HEK293 (cell line): ENCODE measurements around the gene PDZRN3.

Experiments
- CTCF ChIA-PET: fragments of 350-600 bp; formaldehyde crosslinking; extraction: SDS; loops from one replicate; lab custom pipeline; 2021; ENCODE audit warnings: antibody characterized with exemption; lab: Yijun Ruan, JAX
- POLR2A ChIA-PET: fragments of 300-600 bp; formaldehyde crosslinking; extraction: SDS; loops from one replicate; lab custom pipeline; 2020; ENCODE audit warnings: antibody characterized with exemption, inconsistent platforms; lab: Yijun Ruan, JAX
- H3K27ac ChIP-seq: fragments of 200-500 bp; sonication (Bioruptor generic); 2 replicates; pipeline ENCODE4 v1.5.1; 2014; ENCODE audit warnings: low read depth, low read length, control low read depth, inconsistent platforms; ENCODE audit errors: extremely low read depth
- H3K36me3 ChIP-seq, 2 experiments: fragments of 200-500 bp in 1 of 2; sonication (Bioruptor generic) in 1 of 2; 1 replicate in 1 of 2; 2 replicates in 1 of 2; pipeline ENCODE4 v1.5.1; 2014 to 2017; ENCODE audit warnings: inconsistent platforms in 2 of 2, low read length in 2 of 2; ENCODE audit not compliant: control insufficient read depth in 2 of 2, insufficient read depth in 1 of 2
- H3K4me1 ChIP-seq: fragments of 200-500 bp; sonication (Bioruptor generic); 2 replicates; pipeline ENCODE4 v1.5.1; 2014; ENCODE audit warnings: mild to moderate bottlenecking, low read length, inconsistent platforms; ENCODE audit not compliant: control insufficient read depth, insufficient read depth
- H3K4me3 ChIP-seq: 2 replicates; pipeline ENCODE4 v1.5.1; 2011; ENCODE audit warnings: low read depth, mild to moderate bottlenecking, control low read depth, low read length, moderate library complexity
- H3K9me3 ChIP-seq: fragments of 200-500 bp; sonication (Bioruptor generic); 2 replicates; pipeline ENCODE4 v1.5.1; 2014; ENCODE audit warnings: low read depth, low read length, inconsistent platforms; ENCODE audit not compliant: control insufficient read depth, insufficient read depth
- BCL11A ChIP-seq: fragments of 450-650 bp; formaldehyde crosslinking; IDR thresholded peaks from 2 replicates; pipeline ENCODE4 v1.5.1; 2016; ENCODE audit warnings: low read depth, missing biosample characterization, missing genetic modification characterization
- EGR2 ChIP-seq: fragments of 450-650 bp; formaldehyde crosslinking; IDR thresholded peaks from 2 replicates; pipeline ENCODE4 v1.5.1; 2016; ENCODE audit warnings: low read depth, missing biosample characterization, missing genetic modification characterization
- SP2 ChIP-seq: fragments of 450-650 bp; formaldehyde crosslinking; IDR thresholded peaks from 2 replicates; pipeline ENCODE4 v1.5.1; 2016; ENCODE audit warnings: missing biosample characterization, missing genetic modification characterization
- TRIM28 ChIP-seq: IDR thresholded peaks from 2 replicates; pipeline ENCODE4 v1.6.1; 2011; ENCODE audit warnings: low read length, control low read depth, borderline replicate concordance
- ZBTB21 ChIP-seq: fragments of 450-650 bp; formaldehyde crosslinking; IDR thresholded peaks from 2 replicates; pipeline ENCODE4 v1.5.1; 2017; ENCODE audit warnings: missing biosample characterization, missing genetic modification characterization
- ZFP37 ChIP-seq: fragments of 450-650 bp; formaldehyde crosslinking; IDR thresholded peaks from 2 replicates; pipeline ENCODE4 v1.5.1; 2016; ENCODE audit warnings: missing biosample characterization, missing genetic modification characterization
- ZNF140 ChIP-seq: fragments of 450-650 bp; formaldehyde crosslinking; IDR thresholded peaks from 2 replicates; pipeline ENCODE4 v1.5.1; 2016; ENCODE audit warnings: missing biosample characterization, missing genetic modification characterization
- ZNF2 ChIP-seq: fragments of 450-650 bp; formaldehyde crosslinking; IDR thresholded peaks from 2 replicates; pipeline ENCODE4 v1.5.1; 2016; ENCODE audit warnings: missing biosample characterization, missing genetic modification characterization
- ZNF354C ChIP-seq: fragments of 450-650 bp; formaldehyde crosslinking; IDR thresholded peaks from 2 replicates; pipeline ENCODE4 v1.5.1; 2016; ENCODE audit warnings: missing biosample characterization, missing genetic modification characterization, low read depth, borderline replicate concordance
- ZNF37A ChIP-seq: fragments of 450-650 bp; IDR thresholded peaks from 2 replicates; pipeline ENCODE4 v1.5.1; 2018; ENCODE audit warnings: missing biosample characterization, missing genetic modification characterization
- ZNF48 ChIP-seq: fragments of 450-650 bp; formaldehyde crosslinking; IDR thresholded peaks from 2 replicates; pipeline ENCODE4 v1.5.1; 2016; ENCODE audit warnings: missing biosample characterization, missing genetic modification characterization
- ZNF501 ChIP-seq: fragments of 450-650 bp; formaldehyde crosslinking; IDR thresholded peaks from 2 replicates; pipeline ENCODE4 v1.5.1; 2016; ENCODE audit warnings: missing biosample characterization, missing genetic modification characterization
- ZNF513 ChIP-seq: fragments of 450-650 bp; IDR thresholded peaks from 2 replicates; pipeline ENCODE4 v1.5.1; 2018; ENCODE audit warnings: missing biosample characterization, missing genetic modification characterization
- ZNF521 ChIP-seq: fragments of 450-650 bp; formaldehyde crosslinking; IDR thresholded peaks from 2 replicates; pipeline ENCODE4 v1.5.1; 2017; ENCODE audit warnings: missing biosample characterization, mild to moderate bottlenecking, missing genetic modification characterization
- ZNF561 ChIP-seq: fragments of 450-650 bp; IDR thresholded peaks from 2 replicates; pipeline ENCODE4 v1.5.1; 2018; ENCODE audit warnings: missing biosample characterization, missing genetic modification characterization, borderline replicate concordance
- ZNF580 ChIP-seq: fragments of 450-650 bp; formaldehyde crosslinking; IDR thresholded peaks from 2 replicates; pipeline ENCODE4 v1.5.1; 2016; ENCODE audit warnings: missing biosample characterization, missing genetic modification characterization
- ZNF621 ChIP-seq: fragments of 450-650 bp; formaldehyde crosslinking; IDR thresholded peaks from 2 replicates; pipeline ENCODE4 v1.5.1; 2017; ENCODE audit warnings: missing biosample characterization, missing genetic modification characterization
- ZNF623 ChIP-seq: fragments of 450-650 bp; formaldehyde crosslinking; IDR thresholded peaks from 2 replicates; pipeline ENCODE4 v1.5.1; 2016; ENCODE audit warnings: missing biosample characterization, missing genetic modification characterization
- ZNF660 ChIP-seq: fragments of 450-650 bp; IDR thresholded peaks from 2 replicates; pipeline ENCODE4 v1.5.1; 2018; ENCODE audit warnings: missing biosample characterization, mild to moderate bottlenecking, missing genetic modification characterization
- ZNF664 ChIP-seq: fragments of 450-650 bp; formaldehyde crosslinking; IDR thresholded peaks from 2 replicates; pipeline ENCODE4 v1.5.1; 2016; ENCODE audit warnings: missing biosample characterization, missing genetic modification characterization
- TF ChIP-seq, protein P1 (sequence below): fragments of 450-650 bp; formaldehyde crosslinking; IDR thresholded peaks from 2 replicates; pipeline ENCODE4 v1.5.1; 2017; ENCODE audit warnings: missing biosample characterization, missing genetic modification characterization
- TF ChIP-seq, protein P2 (sequence below): fragments of 450-650 bp; formaldehyde crosslinking; IDR thresholded peaks from 2 replicates; pipeline ENCODE4 v1.5.1; 2017; ENCODE audit warnings: missing biosample characterization, missing genetic modification characterization
- TF ChIP-seq, protein P3 (sequence below): fragments of 450-650 bp; formaldehyde crosslinking; IDR thresholded peaks from 2 replicates; pipeline ENCODE4 v1.5.1; 2016; ENCODE audit warnings: missing biosample characterization, missing genetic modification characterization
- TF ChIP-seq, protein P4 (sequence below): fragments of 450-650 bp; formaldehyde crosslinking; IDR thresholded peaks from 2 replicates; pipeline ENCODE4 v1.5.1; 2016; ENCODE audit warnings: missing biosample characterization, missing genetic modification characterization
- TF ChIP-seq, protein P5 (sequence below): fragments of 450-650 bp; formaldehyde crosslinking; conservative IDR thresholded peaks from 2 replicates; pipeline ENCODE4 v1.5.1; 2016; ENCODE audit warnings: low read depth, missing biosample characterization, missing genetic modification characterization

Gene PDZRN3

GRCh38 chr3:73427048-73427706 is 197.6 kb downstream of the PDZRN3 start:
- Histone ChIP-seq H3K9me3 (no peaks in the 10 kb centered on the region), H3K4me1 (peaks cover 3% of the 10 kb centered on the region; the same call in 1 of the 2 replicates), H3K4me3 (no peak overlapping the region), H3K27ac (no peak overlapping the region)
- POLR2A ChIA-PET: no interaction called here
- TF ChIP-seq, protein P1, sequence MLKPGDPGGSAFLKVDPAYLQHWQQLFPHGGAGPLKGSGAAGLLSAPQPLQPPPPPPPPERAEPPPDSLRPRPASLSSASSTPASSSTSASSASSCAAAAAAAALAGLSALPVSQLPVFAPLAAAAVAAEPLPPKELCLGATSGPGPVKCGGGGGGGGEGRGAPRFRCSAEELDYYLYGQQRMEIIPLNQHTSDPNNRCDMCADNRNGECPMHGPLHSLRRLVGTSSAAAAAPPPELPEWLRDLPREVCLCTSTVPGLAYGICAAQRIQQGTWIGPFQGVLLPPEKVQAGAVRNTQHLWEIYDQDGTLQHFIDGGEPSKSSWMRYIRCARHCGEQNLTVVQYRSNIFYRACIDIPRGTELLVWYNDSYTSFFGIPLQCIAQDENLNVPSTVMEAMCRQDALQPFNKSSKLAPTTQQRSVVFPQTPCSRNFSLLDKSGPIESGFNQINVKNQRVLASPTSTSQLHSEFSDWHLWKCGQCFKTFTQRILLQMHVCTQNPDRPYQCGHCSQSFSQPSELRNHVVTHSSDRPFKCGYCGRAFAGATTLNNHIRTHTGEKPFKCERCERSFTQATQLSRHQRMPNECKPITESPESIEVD (tag by site-specific recombination): no peak
- TF ChIP-seq, protein P2, sequence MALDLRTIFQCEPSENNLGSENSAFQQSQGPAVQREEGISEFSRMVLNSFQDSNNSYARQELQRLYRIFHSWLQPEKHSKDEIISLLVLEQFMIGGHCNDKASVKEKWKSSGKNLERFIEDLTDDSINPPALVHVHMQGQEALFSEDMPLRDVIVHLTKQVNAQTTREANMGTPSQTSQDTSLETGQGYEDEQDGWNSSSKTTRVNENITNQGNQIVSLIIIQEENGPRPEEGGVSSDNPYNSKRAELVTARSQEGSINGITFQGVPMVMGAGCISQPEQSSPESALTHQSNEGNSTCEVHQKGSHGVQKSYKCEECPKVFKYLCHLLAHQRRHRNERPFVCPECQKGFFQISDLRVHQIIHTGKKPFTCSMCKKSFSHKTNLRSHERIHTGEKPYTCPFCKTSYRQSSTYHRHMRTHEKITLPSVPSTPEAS (tag by site-specific recombination): no peak
- TF ChIP-seq ZNF521 (tag by site-specific recombination): no peak
- no peak for TF ChIP-seq ZNF580 (tag by site-specific recombination)
- TF ChIP-seq BCL11A (tag by site-specific recombination): no peak
- no peak for TF ChIP-seq ZNF140 (tag by site-specific recombination)
- TF ChIP-seq ZNF37A (tag by site-specific recombination): no peak
- TF ChIP-seq EGR2 (tag by site-specific recombination): no peak
- no peak for TF ChIP-seq ZNF2 (tag by site-specific recombination)
- TF ChIP-seq, all 188 proteins: peak for 0
- no peaks in the 10 kb centered on the region for H3K36me3 ChIP-seq
- CTCF ChIA-PET: no interaction called here

DNA sequence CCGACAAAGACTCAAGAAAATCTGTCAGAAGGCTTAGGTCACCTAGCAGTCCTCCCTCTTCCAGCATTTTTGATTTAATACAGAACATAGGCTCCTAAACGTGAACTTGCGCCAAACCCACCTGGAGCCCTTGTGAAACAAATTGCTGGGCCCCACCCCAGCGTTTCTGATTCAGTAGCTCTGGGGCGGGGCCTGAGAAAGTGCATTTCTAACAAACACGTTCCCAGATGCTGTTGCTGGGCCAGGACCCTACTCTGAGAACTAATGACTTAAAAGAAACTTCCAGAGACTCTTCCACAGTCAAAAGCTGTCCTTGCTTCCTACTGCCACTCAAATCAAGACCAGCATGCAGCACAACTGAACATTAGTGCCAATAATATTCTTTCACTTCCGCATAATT is 198.1 kb downstream of the PDZRN3 start:
- Histone ChIP-seq H3K4me3 (no peak overlapping the region), H3K4me1 (peaks cover 3% of the 10 kb centered on the region; the same call in 1 of the 2 replicates), H3K27ac (no peak overlapping the region), H3K36me3 (no peaks in the 10 kb centered on the region), H3K9me3 (no peaks in the 10 kb centered on the region)
- CTCF ChIA-PET: interaction anchor here (0.7 to 0.8 kb wide), 2 partner anchors 14 to 79 kb away, joined by 3 to 4 read pairs; no protein-coding TSS in a partner anchor
- POLR2A ChIA-PET: no interaction called here
- TF ChIP-seq ZFP37 (tag by site-specific recombination) (no peak), ZNF48 (tag by site-specific recombination) (no peak), TRIM28 (no peak), ZNF660 (tag by site-specific recombination) (no peak), ZNF354C (no peak), ZNF501 (tag by site-specific recombination) (no peak), ZNF621 (no peak), ZBTB21 (tag by site-specific recombination) (no peak), ZNF561 (tag by site-specific recombination) (no peak), ZNF623 (tag by site-specific recombination) (no peak), SP2 (tag by site-specific recombination) (no peak), ZNF664 (tag by site-specific recombination) (no peak), ZNF513 (tag by site-specific recombination) (no peak)
- TF ChIP-seq, protein P3, sequence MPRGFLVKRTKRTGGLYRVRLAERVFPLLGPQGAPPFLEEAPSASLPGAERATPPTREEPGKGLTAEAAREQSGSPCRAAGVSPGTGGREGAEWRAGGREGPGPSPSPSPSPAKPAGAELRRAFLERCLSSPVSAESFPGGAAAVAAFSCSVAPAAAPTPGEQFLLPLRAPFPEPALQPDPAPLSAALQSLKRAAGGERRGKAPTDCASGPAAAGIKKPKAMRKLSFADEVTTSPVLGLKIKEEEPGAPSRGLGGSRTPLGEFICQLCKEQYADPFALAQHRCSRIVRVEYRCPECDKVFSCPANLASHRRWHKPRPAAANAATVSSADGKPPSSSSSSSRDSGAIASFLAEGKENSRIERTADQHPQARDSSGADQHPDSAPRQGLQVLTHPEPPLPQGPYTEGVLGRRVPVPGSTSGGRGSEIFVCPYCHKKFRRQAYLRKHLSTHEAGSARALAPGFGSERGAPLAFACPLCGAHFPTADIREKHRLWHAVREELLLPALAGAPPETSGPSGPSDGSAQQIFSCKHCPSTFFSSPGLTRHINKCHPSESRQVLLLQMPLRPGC (tag by site-specific recombination): no peak
- TF ChIP-seq, protein P4, sequence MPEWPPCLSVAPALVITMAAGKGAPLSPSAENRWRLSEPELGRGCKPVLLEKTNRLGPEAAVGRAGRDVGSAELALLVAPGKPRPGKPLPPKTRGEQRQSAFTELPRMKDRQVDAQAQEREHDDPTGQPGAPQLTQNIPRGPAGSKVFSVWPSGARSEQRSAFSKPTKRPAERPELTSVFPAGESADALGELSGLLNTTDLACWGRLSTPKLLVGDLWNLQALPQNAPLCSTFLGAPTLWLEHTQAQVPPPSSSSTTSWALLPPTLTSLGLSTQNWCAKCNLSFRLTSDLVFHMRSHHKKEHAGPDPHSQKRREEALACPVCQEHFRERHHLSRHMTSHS (tag by site-specific recombination): no peak
- TF ChIP-seq, protein P5, sequence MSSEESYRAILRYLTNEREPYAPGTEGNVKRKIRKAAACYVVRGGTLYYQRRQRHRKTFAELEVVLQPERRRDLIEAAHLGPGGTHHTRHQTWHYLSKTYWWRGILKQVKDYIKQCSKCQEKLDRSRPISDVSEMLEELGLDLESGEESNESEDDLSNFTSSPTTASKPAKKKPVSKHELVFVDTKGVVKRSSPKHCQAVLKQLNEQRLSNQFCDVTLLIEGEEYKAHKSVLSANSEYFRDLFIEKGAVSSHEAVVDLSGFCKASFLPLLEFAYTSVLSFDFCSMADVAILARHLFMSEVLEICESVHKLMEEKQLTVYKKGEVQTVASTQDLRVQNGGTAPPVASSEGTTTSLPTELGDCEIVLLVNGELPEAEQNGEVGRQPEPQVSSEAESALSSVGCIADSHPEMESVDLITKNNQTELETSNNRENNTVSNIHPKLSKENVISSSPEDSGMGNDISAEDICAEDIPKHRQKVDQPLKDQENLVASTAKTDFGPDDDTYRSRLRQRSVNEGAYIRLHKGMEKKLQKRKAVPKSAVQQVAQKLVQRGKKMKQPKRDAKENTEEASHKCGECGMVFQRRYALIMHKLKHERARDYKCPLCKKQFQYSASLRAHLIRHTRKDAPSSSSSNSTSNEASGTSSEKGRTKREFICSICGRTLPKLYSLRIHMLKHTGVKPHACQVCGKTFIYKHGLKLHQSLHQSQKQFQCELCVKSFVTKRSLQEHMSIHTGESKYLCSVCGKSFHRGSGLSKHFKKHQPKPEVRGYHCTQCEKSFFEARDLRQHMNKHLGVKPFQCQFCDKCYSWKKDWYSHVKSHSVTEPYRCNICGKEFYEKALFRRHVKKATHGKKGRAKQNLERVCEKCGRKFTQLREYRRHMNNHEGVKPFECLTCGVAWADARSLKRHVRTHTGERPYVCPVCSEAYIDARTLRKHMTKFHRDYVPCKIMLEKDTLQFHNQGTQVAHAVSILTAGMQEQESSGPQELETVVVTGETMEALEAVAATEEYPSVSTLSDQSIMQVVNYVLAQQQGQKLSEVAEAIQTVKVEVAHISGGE (tag by site-specific recombination): no peak
